GM19452 (cell line): ENCODE results near the gene ACTL9.

Source experiments
- ATAC-seq: cut with Tn5 transposase; IDR thresholded peaks from one replicate; pipeline ENCODE4 v1.9.1; 2021; ENCODE audit not compliant: unreplicated experiment

ACTL9 gene

DNA sequence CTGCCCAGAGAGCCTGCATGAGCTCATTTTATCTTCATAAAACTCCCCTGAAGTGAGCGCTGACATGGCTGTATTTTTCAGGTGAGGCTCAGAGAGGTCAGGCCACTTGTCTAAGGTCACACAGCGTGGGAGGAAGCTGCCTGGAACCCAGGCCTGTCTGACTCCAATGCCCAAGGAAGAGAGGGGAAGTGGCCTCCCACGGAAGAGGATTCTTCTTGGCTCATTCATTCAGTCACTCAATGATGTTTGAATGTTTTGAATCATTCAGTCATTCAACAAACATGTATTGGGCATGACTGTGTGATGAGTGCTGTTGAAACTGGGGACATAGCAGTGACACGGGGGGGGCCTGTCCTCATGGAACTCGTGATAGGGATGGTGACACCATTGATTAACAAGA lies 12.0 kb downstream of the ACTL9 start:
- ATAC-seq = no peak

DNA sequence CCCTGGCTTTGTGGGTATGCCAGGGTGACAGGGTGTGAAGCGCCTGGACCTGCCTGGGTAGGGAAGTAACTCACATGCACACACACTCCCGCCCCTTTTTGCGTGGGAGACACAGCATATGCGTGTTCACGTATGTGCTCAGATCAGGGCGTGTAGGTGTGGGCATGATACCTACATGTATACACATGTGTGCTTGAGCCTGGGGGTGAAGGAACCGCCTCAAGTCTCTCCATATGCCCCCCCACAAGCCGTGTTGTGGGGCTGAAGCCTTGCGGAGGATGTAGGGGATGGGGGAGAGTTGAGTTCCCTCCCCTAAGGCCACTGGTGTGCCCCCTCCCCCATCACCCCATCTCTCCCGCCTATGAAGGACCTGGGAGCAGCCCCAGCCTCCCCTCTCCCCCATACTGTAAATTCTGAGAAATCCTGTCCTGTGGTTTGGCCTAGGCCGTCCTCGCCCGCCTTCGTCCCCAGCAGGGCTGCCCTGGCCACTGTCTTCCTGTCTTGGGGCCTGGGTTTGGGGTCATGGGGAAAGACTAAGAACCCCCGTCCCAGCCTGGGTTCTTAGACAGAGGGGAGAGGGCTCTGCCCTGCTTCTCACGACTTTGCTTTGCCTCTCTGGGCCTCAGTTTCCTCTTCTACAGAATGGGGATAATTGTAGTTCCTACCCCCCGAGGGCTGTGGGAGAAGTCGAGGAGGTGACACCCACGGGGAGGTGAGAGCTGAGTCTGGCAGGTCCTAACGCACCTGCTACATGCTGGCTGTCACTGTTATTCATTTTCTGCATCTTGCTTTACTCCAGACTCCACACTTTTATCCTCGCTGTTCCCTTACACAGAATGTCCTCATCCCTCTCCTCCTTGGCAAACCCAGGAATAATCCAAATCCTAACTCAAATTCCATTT lies 14.3 kb downstream of the ACTL9 start:
- ATAC-seq = no peak

DNA sequence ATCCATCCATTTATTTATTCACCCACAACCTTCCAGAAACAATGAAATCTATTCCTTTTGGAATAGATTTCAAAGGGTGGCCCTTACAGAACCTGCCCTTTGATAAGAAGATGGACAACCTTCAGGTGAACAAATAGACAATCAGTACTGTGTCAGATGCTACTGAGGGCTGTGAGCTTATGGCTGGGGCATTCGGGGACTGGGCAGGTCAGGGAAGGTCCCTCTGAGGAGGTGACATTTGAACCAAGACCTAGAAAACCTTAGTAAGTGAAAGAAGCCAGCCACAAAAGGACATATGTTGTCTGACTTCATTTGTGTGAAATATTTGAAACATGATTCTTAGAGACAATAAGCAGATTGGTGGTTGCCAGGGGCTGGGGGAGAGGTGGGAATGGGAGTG lies 15.7 kb downstream of the ACTL9 start:
- no peak for ATAC-seq

DNA sequence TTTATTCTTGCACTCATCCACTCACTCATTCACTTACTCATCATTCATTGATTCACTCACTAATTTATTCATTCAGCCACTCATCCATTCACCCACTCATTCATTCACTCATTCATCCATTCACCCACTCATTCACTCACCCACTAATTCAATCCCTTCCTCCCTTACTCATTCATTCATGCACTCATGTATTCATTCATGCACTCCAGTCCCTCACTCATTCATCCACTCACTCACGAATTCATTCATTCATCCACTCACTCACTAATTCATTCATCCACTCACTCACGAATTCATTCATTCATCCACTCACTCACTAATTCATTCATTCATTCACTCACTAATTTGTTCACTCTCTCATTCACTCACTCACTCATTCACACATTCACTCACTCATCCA lies 16.1 kb downstream of the ACTL9 start:
- no peak for ATAC-seq

DNA sequence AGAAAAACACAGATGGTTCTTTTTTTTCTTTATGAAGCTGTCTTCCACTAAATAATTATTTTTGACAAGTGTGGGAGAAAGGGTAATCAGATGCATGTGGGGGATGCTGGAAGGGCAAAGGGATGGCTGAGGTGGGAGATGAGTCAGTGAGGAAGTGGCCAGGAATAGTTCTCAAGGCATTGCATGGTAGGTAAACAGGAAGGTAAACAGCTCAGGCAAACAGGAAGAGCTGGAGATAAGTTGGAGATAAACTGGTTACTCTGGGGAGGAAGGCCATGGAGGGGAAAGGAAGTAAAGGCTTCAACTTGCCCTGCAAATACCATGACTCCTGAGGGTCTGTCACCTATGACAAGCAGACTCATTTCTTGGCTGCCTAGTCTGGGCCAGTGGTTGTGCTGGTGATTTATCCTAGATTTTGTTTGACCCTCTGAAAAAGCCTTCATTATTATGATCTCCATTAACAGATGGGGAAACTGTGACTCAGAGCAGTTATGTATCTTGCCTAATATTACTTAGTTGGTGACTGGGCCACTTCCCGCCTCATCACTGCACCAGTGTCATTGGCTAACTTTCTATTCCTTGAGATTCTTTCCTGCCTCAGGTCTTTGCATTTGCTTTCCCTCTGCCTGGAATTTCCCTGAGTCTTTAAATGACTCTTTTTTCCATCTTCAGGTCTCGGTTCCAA lies 17.1 kb downstream of the ACTL9 start:
- ATAC-seq = no peak

DNA sequence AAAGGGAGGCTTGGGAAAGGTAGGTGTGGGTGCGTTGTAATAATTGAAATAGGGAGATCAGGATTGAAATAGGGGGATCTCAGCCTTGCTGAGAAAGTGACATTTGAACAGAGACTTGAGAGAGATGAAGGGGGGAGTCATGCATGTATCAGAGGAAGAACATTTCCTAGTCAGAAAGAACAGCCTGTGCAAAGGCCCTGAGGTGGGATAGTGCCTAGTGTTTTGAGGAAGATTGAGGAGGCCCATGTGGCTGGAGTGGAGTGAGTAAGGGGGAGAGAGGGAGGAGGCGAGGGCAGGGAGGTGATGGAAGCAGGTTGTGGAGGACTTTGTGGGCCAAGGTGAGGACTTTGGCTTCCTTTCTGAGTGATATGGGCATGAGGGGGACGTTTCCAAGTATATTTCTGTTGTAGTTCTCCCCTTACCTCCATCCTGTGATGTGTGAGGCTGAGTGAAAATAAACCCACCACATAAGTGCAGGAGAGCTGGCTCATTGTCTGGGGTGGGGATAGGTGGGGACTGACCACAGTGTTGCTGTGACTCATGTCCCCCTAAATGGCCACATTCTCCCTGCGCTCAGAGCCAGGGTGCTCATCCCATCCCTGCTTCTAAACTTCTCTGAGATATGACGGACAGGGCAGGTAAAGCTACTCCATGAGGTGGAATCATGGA lies 17.8 kb downstream of the ACTL9 start:
- no peak for ATAC-seq

DNA sequence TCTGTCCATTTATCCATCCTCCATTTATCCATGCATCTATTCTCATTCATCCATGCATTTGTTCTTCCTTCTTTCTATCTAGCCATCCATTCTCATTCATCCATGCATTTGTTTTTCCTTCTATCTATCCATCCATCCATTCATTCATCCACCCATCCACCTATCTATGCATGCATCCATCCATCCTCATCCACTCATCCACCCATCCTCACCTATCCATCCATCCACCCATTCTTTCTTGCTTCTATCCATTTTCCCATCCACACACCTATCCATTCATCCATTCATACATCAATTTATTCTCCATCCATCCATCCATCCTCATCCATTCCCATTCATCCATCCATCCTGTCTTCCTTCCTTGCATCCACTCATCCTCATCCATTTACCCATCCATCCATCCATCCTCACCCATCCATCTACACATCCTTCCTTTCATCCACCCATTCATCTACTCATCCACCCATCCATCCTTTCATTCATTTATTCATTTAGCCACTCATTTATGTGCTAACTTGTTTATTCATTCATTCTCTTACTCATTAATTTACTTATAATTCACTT lies 20.3 kb downstream of the ACTL9 start:
- no peak for ATAC-seq

DNA sequence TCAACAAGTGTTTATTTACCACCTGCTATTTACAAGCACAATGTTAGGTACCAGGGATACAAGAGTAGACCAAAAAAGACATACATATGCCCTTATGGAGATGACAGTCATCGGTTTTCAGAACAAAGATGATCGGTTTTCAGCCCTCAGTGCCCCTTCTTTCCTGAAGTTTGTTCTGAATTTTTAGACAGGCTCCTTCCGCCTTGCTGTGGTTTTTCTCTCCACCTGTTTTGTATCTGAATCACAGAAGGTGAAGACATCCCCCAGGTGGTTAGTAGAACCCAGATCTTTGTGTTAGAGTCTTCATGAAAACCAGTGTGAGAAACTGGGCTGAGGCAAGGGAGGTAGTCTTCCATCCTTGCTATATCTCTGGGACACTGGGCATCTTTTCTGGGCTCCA lies 23.5 kb downstream of the ACTL9 start:
- ATAC-seq = no peak

DNA sequence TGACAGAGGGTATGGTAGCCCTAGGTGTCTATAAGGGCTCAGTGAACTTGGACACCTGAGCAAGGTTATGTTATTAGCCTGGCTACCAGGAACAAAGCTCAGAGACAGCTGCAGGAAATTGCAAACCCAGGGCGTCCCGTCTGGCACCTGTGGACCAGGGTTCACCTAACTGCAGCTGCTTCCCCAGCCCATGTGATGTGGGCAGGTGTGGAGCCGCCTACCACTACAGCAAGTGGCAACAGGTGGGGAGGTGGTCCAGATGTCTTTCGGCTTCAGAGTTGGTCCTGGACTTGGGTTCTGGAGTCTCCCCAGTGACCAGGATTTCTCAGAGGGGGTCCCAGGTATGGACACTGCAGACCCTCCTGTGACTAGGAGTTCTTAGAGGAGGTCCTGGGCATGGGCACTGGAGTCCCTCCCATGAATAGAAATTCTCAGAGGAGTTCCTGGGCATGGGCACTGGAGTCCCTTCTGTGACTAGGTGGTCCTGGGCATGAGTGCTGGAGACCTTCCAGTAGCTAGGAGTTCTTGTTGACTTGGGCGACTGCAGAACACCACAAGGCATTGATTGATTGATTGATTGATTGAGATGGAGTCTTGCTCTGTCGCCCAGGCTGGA lies 25.2 kb downstream of the ACTL9 start:
- no peak for ATAC-seq

DNA sequence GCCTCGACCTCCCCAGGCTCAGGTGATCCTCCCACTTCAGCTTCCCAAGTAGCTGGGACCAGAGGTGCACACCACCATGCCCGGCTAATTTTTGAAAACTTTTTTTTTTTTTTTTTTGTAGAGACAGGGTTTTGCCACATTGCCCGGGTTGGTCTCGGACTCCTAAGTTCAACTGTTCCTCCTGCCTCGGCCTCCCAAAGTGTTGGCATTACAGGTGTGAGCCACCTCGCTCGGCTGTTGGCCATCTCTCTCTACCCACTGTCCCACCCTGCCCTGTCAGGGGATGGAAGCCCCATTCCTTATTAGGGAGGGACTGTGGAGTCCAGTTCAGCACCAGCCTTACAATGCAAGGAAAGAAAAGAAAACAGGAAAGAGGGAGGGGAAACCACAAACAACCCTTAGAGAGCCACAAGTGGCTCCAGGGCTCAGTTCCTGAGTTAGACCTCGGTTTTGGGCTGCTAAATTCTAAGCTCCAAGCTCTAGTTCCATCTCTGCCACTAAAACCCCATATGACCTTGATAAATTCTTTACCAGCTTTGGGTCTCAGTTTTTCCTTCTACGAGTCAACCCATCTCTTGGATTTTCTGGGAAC lies 31.7 kb downstream of the ACTL9 start:
- ATAC-seq = no peak

DNA sequence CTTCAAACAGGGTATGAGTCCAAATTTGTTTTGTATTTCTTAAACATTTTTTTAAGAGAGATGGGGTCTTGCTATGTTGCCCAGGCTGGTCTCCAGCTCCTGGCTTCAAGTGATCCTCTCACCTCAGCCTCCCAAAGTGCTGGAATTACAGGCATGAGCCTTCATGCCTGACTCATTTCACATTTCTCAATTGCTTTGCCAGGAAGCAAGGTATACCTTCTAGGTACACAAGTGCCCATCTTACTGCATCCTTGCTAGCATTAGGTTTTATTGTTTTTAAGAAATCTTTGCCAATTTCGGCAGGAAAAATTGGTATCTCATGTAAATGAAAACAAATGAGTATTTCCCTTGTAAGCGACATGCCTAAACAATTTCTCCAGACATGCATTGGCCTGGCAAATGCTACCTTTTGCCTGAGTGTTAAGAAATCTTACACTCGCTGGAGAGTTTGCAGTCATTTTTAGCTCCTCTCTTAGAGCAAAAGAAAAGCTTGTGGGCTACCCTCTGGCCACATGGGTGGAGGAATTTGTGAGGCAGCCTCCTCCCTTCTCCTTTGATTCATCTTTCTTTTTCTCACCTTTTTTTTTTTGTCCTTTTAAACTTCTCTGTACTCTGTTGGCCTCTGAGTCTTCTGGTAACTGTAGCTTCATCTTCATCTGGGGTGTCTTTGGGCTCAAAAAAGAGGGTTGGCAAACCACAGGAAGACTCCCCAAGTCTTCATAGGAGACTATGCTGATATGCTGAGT lies 33.0 kb downstream of the ACTL9 start:
- no peak for ATAC-seq

DNA sequence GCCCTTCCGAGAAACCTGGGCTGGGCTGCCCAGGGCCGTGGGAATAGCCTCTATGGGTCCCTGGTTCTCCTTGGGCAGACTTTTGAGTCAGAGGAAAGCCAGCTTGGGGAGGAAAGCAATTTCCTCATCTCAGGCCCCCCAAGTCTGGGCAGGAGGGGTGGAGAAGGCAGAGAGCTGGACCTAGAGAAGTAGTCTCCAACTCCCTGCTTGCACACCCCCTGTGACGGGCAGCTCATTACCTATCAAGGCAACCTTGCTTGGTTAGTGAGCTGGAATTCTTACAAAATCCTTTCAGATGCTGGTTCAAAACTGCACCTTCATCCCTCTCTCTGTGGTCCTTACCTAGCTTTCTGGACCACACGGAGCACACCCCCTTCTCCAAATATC lies 33.9 kb downstream of the ACTL9 start:
- no peak for ATAC-seq

DNA sequence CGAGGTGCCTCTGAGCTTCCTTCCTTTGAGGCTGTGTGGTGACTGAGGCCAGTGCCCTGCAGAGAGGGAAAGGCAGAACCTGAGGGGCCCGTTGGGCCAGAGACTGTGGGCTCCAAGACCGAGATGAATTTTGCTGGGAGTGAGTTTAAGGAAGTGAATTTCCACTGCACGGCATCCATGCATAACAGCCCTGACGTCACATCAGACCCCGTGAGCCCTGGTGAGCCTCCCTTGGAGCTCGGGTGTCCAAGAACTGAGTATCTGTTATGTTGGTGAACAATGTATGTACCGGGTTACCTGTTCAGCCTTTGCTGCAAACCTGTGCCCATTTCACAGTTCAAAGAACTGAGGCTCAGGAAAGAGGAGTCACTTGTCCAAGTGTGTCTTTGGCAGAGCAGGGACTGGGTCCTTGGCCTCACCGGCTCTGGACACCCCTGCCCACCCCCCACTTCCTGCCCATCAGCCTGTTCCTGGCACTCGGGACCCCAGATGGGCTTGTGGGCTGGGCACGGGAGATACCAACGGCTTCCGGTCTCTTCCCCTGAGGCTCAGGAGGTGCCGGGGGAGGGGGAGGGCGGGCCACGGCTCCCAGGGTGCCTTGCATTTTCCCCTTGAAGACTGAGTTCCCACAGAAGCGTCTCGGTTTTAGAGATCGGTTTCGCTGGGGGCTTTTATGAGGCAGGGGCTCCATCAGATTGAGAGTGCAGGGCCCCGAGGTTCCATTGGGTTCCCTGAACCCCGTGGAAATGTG lies 34.5 kb downstream of the ACTL9 start:
- no peak for ATAC-seq

DNA sequence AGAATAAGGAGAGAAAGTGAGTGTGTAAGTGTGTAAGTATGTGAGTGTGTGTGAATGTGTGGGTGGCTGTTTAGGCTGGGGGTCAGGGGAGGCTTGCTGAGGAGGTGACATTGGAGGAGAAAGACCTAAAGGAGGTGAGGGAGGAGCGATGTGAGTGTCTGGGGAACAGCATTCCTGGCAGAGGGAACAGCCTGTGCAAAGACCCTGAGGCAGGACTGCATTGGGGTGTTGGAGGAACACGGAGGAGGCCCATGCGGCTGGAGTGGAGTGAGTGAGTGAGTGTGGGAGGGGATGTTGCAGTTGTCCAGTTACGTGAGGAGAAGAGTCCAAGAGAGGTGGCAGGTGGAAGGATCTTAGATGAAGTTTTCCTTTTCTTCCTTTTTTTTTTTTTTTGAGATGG lies 36.3 kb downstream of the ACTL9 start:
- no peak for ATAC-seq

DNA sequence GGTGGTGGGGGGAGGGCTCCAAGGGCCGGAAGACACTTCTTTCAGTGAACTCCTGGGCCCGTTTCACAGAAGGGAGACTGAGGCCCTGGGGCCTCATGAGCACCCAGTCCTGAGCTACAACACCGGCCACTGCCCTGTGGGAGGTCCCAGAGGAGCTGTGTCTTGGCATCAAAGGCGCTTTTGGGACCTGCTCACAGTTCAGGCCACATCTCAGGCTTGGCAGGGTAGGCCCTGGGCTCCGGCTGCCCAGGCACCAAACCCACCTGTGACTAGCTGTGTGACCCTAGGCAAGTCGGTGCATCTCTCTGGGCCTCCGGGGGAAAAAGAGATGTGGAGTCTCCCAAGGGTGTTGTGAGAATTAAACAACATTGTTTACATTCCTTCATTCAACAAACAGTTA lies 38.7 kb downstream of the ACTL9 start:
- no peak for ATAC-seq

DNA sequence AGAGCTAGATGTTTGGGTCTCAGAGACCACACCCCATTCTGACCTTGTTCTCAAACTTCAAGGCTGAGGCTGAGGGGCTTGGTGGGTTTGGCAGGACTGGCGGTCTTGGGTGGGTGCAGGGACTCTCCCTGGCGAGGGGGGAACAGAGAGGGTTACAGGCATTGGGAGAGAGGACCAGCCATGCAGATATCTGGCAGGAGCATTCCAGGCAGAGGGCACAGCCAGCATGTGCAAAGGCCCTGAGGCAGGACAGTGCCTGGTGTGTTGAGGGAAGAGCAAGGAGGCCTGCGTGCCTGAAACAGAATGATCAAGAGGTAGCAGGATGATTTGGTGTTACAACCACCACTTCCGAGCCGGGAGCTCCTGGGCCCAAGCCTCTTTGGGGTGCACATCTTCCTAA lies 40.7 kb downstream of the ACTL9 start:
- no peak for ATAC-seq

DNA sequence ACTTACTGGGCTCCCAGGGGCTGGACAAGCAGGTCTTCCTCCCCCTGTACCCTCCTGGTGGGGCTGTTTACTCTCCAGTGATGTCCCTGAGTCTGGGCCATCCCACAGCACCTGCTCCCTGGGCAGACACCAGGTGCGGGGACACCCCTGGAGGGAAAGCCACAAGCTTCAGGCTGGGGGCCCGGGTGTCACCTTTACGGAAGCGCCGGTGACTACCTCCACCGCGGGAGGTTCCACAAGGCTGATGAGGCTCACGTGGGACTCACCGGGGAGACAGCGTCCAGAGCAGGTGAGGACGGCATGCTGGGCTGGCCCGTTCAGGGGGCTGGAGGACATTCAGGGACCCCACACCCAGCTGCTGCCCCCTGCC lies 43.3 kb downstream of the ACTL9 start:
- no peak for ATAC-seq

DNA sequence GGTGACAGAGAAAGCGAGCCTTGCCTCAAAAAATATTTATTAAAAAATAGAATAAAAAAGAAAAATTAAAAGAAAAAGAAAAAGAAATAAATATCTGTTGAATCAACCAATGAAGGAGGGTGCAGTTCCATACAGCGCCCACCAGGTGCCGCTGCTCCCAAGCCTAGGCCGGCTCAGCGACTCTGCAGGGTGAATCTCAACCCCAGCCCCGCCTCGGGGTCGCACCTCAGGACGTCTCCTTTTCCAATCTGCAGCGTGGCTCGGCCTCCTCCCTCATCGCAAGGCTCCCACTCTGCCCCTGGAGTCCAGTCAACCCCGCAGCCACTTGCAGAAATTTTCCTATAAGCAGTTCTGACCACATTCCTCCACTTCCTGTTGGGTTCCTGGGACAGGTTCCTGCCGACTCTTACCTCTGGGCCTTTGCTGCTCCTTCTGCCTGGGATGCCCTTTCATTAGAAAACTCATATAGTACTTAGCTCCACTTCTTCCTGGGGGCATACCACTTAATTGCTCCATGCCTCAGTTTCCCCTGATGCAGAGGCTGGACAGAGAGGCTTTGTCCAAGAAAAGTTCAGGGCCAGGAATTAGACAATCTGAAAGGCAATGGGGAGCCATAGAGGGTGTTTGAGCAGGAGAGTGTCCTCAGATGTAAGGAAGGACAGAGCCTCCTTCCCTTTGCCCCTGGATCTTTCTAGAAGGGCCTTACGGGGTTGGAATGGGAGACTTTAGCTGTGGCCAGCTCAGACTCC lies 43.8 kb downstream of the ACTL9 start:
- ATAC-seq = no peak

DNA sequence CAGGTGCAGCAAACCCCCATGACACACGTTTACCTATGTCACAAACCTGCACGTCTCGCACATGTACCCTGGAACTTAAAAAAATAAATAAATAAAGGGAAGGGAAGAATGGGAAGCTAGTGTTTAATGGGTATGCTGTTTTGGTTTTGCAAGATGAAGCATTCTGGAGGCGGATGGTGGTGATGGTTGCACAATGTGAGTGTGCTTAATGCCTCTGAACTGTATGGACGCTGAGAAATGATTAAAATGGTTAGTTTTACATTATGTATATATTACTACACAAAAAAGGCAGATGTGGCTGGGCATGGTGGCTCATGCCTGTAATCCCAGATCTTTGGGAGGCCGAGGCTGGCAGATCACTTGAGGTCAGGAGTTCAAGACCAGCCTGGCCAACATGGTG lies 50.4 kb downstream of the ACTL9 start:
- ATAC-seq = no peak
